HG03064 (cell line): Measurements from ENCODE around the gene GHITM.
"Not testable (repeated sequence)": the region's sequence is repeated elsewhere in the genome, so short reads cannot be mapped to it uniquely, and the experiment has no call there.

Source experiments
- ATAC-seq: cut with Tn5 transposase; IDR thresholded peaks from one replicate; pipeline ENCODE4 v1.9.1; 2021; ENCODE audit warnings: low read depth; ENCODE audit not compliant: unreplicated experiment

The GHITM gene

GRCh38 chr10:84140036-84140379 lies 699 bp downstream of the GHITM start:
- no peak for ATAC-seq

GRCh38 chr10:84147347-84147746 lies 8.0 kb downstream of the GHITM start:
- no peak for ATAC-seq

- ATAC-seq, result not testable (repeated sequence)
Measured at GRCh38 chr10:84148006-84148597, 8.8 kb downstream of the GHITM start.

GRCh38 chr10:84149854-84150253 lies 10.5 kb downstream of the GHITM start:
- no peak for ATAC-seq

- no peak for ATAC-seq
Measured at GRCh38 chr10:84152769-84153168, 13.5 kb downstream of the GHITM start.

- ATAC-seq, result no peak
Measured at GRCh38 chr10:84155521-84155920, 16.2 kb downstream of the GHITM start.

GRCh38 chr10:84156009-84156408 lies 16.7 kb downstream of the GHITM start:
- ATAC-seq, result no peak

- no peak for ATAC-seq
Measured at GRCh38 chr10:84156768-84157167, 17.5 kb downstream of the GHITM start.

GRCh38 chr10:84158061-84158460 lies 18.8 kb downstream of the GHITM start:
- ATAC-seq, result no peak

GRCh38 chr10:84158550-84158949 lies 19.2 kb downstream of the GHITM start:
- no peak for ATAC-seq

- no peak for ATAC-seq
Measured at GRCh38 chr10:84159076-84159685, 19.9 kb downstream of the GHITM start.

GRCh38 chr10:84160663-84161362 lies 21.5 kb downstream of the GHITM start:
- no peak for ATAC-seq

GRCh38 chr10:84163996-84164395 lies 24.7 kb downstream of the GHITM start:
- ATAC-seq, result no peak

- no peak for ATAC-seq
Measured at GRCh38 chr10:84164442-84164841, 25.1 kb downstream of the GHITM start.

- no peak for ATAC-seq
Measured at GRCh38 chr10:84166620-84167288, 27.4 kb downstream of the GHITM start.

GRCh38 chr10:84167289-84167653 lies 28.0 kb downstream of the GHITM start:
- not testable (repeated sequence) for ATAC-seq

- not testable (repeated sequence) for ATAC-seq
Measured at GRCh38 chr10:84168382-84168781, 29.1 kb downstream of the GHITM start.

GRCh38 chr10:84171237-84171636 lies 31.9 kb downstream of the GHITM start:
- not testable (repeated sequence) for ATAC-seq

- ATAC-seq, result peak; percentile 23
Measured at GRCh38 chr10:84171700-84172466, 32.6 kb downstream of the GHITM start.

GRCh38 chr10:84172467-84173356 lies 33.4 kb downstream of the GHITM start:
- peak; percentile 54 for ATAC-seq
